Fibroblast of lung (primary cell): Measurements from ENCODE around the gene DPPA4. TPM values are rescaled to one million over a fixed set of nuclear protein-coding genes. Genes with fewer than 3 reads are reported as not detected.

Source experiments
- DNase-seq, 2 donors: peaks; one replicate each; pipeline versions ENCODE4 v3.0.0 to v3.0.0-alpha.2; 2010; ENCODE audit warnings: low read depth in 2 of 2
- H2AFZ ChIP-seq: 2 replicates; pipeline ENCODE4 v1.5.1; 2012; ENCODE audit warnings: low read length, control low read depth, inconsistent platforms
- H3K27ac ChIP-seq: 2 replicates; pipeline ENCODE4 v1.5.1; 2011; ENCODE audit warnings: low read length, control low read depth; ENCODE audit not compliant: insufficient read depth
- H3K27me3 ChIP-seq: 2 replicates; pipeline ENCODE4 v1.5.1; 2011; ENCODE audit warnings: mild to moderate bottlenecking, low read length; ENCODE audit not compliant: control insufficient read depth, insufficient read depth
- H3K36me3 ChIP-seq: 2 replicates; pipeline ENCODE4 v1.5.1; 2011; ENCODE audit warnings: low read length; ENCODE audit not compliant: control insufficient read depth, insufficient read depth
- H3K4me1 ChIP-seq: 2 replicates; pipeline ENCODE4 v1.5.1; 2011; ENCODE audit warnings: low read length; ENCODE audit not compliant: control insufficient read depth, insufficient read depth; ENCODE audit errors: extremely low read depth
- H3K4me2 ChIP-seq: 2 replicates; pipeline ENCODE4 v1.5.1; 2011; ENCODE audit warnings: low read length, control low read depth; ENCODE audit not compliant: insufficient read depth; ENCODE audit errors: extremely low read depth
- H3K4me3 ChIP-seq, 4 experiments: fragments of 200-600 bp in 1 of 4; sonication (generic) in 1 of 4; replicated peaks in 1 of 4; 2 replicates each; pipeline ENCODE4 v1.5.1; 2011 to 2016; ENCODE audit warnings: low read length in 4 of 4, low read depth in 3 of 4, mild to moderate bottlenecking in 3 of 4, control low read depth in 2 of 4, inconsistent platforms in 1 of 4, mixed read lengths in 1 of 4; ENCODE audit not compliant: insufficient read depth in 1 of 4; ENCODE audit errors: control extremely low read depth in 1 of 4
- H3K79me2 ChIP-seq: 2 replicates; pipeline ENCODE4 v1.5.1; 2012; ENCODE audit warnings: mild to moderate bottlenecking, low read length, inconsistent platforms; ENCODE audit not compliant: control insufficient read depth, insufficient read depth
- H3K9ac ChIP-seq: 2 replicates; pipeline ENCODE4 v1.5.1; 2011; ENCODE audit warnings: mild to moderate bottlenecking, low read length, control low read depth; ENCODE audit not compliant: insufficient read depth
- H3K9me3 ChIP-seq: 2 replicates; pipeline ENCODE4 v1.5.1; 2012; ENCODE audit warnings: low read depth, low read length; ENCODE audit not compliant: control insufficient read depth, insufficient read depth
- H4K20me1 ChIP-seq: 2 replicates; pipeline ENCODE4 v1.5.1; 2011; ENCODE audit warnings: low read length; ENCODE audit not compliant: control insufficient read depth, insufficient read depth; ENCODE audit errors: extremely low read depth
- EZH2 ChIP-seq: IDR thresholded peaks from 2 replicates; pipeline ENCODE4 v1.5.1; 2012; ENCODE audit warnings: low read length, control low read depth, mild to moderate bottlenecking; ENCODE audit errors: missing control alignments
- polyA plus RNA-seq, 2 donors: library from polyadenylated mRNA; depleted of rRNA in 1 of 2; stranded (reverse) in 1 of 2; unstranded in 1 of 2; fragments of >200 nt; gene quantifications; 2 replicates each; pipeline ENCODE4 v1.2.1, GENCODE V29; 2011 to 2012; ENCODE audit warnings: missing spikeins in 1 of 2
- total RNA-seq: library from RNA; depleted of rRNA; stranded (reverse); fragments of >200 nt; gene quantifications from 2 replicates; pipeline ENCODE4 v1.2.1, GENCODE V29; 2014
- TF ChIP-seq, protein P1 (sequence below), 2 donors: IDR thresholded peaks in 1 of 2; conservative IDR thresholded peaks in 1 of 2; 1 replicate in 1 of 2; 2 replicates in 1 of 2; pipeline ENCODE4 v1.5.1; 2011 to 2012; ENCODE audit warnings: low read length in 2 of 2, control low read depth in 1 of 2, inconsistent platforms in 1 of 2, low read depth in 1 of 2, mild to moderate bottlenecking in 1 of 2

DPPA4 gene
- total and polyA plus RNA-seq, 2 donors (not counting 1 experiment from before 2014, with no cell fraction given) = 0.02 TPM; not detected in 1

DNA sequence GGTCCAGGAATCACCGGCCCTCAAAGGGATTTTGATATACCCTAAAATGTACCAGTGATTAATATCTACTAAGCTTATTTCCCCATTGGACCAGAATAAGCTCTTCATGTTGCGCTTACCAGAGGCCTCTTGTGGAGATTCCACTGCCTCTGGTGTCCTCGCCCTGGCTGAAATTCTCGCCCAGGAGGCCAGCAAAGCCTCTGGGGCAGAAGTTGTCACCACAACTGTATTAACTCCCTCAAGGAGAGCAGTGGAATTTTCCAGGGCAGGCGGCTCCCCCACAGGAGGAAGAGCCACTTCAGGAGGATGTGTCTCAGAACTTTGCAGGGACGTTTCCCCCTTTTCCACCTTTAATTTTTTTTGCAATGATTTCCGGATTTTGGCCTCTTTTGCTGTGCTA, 6.9 kb downstream of the DPPA4 start:
- Histone ChIP-seq H3K4me3 (no peak overlapping the region), H3K9ac (no peak overlapping the region), H4K20me1 (no peaks in the 10 kb centered on the region), H3K27ac (no peak overlapping the region), H3K27me3 (no peaks in the 10 kb centered on the region), H3K4me1 (no peaks in the 10 kb centered on the region), H3K36me3 (no peaks in the 10 kb centered on the region), H2AFZ (no peak overlapping the region), H3K9me3 (no peaks in the 10 kb centered on the region), H3K79me2 (no peaks in the 10 kb centered on the region), H3K4me2 (no peak overlapping the region)
- DNase-seq = no peak
- no peak for TF ChIP-seq EZH2
- TF ChIP-seq, protein P1, sequence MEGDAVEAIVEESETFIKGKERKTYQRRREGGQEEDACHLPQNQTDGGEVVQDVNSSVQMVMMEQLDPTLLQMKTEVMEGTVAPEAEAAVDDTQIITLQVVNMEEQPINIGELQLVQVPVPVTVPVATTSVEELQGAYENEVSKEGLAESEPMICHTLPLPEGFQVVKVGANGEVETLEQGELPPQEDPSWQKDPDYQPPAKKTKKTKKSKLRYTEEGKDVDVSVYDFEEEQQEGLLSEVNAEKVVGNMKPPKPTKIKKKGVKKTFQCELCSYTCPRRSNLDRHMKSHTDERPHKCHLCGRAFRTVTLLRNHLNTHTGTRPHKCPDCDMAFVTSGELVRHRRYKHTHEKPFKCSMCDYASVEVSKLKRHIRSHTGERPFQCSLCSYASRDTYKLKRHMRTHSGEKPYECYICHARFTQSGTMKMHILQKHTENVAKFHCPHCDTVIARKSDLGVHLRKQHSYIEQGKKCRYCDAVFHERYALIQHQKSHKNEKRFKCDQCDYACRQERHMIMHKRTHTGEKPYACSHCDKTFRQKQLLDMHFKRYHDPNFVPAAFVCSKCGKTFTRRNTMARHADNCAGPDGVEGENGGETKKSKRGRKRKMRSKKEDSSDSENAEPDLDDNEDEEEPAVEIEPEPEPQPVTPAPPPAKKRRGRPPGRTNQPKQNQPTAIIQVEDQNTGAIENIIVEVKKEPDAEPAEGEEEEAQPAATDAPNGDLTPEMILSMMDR (conservative IDR thresholded peaks at IDR 0.05 in 1 of 2, IDR thresholded peaks at IDR 0.05 in 1 of 2; ENCODE audit: low read depth in 1 of 2, low read length in 2 of 2) = no peak

GRCh38 chr3:109328202-109328601, 9.1 kb downstream of the DPPA4 start:
- H3K27ac ChIP-seq = no peak overlapping the region
- H3K27me3 ChIP-seq = no peaks in the 10 kb centered on the region
- no peak for DNase-seq
- H3K4me1 ChIP-seq = no peaks in the 10 kb centered on the region
- H3K4me3 ChIP-seq = no peak overlapping the region
- no peaks in the 10 kb centered on the region for H4K20me1 ChIP-seq
- H3K9ac ChIP-seq = no peak overlapping the region
- no peaks in the 10 kb centered on the region for H3K79me2 ChIP-seq
- TF ChIP-seq EZH2 = no peak
- TF ChIP-seq, protein P1 (conservative IDR thresholded peaks at IDR 0.05 in 1 of 2, IDR thresholded peaks at IDR 0.05 in 1 of 2; ENCODE audit: low read depth in 1 of 2, low read length in 2 of 2) = no peak
- no peaks in the 10 kb centered on the region for H3K9me3 ChIP-seq
- H2AFZ ChIP-seq = no peak overlapping the region
- H3K4me2 ChIP-seq = no peak overlapping the region
- H3K36me3 ChIP-seq = no peaks in the 10 kb centered on the region

GRCh38 chr3:109325657-109326056, 11.7 kb downstream of the DPPA4 start:
- no peak overlapping the region for H3K4me2 ChIP-seq
- no peaks in the 10 kb centered on the region for H3K36me3 ChIP-seq

More at GRCh38 chr3:109325657-109326056, 11.7 kb downstream of the DPPA4 start:
- no peak overlapping the region for H3K9ac ChIP-seq
- no peak for DNase-seq
- H4K20me1 ChIP-seq = no peaks in the 10 kb centered on the region
- no peak overlapping the region for H3K27ac ChIP-seq
- H3K4me3 ChIP-seq = no peak overlapping the region
- H3K9me3 ChIP-seq = no peaks in the 10 kb centered on the region
- H3K4me1 ChIP-seq = no peaks in the 10 kb centered on the region
- no peaks in the 10 kb centered on the region for H3K27me3 ChIP-seq
- TF ChIP-seq, protein P1 (conservative IDR thresholded peaks at IDR 0.05 in 1 of 2, IDR thresholded peaks at IDR 0.05 in 1 of 2; ENCODE audit: low read depth in 1 of 2, low read length in 2 of 2) = no peak
- no peak for TF ChIP-seq EZH2
- no peaks in the 10 kb centered on the region for H3K79me2 ChIP-seq
- no peak overlapping the region for H2AFZ ChIP-seq
